Mesenchymal stem cell (in vitro differentiated cells and primary cell): ENCODE measurements around the gene ZSWIM6.

ENCODE experiments used
- DNase-seq: peaks from one replicate; pipeline ENCODE4 v3.0.0-alpha.2; 2013
- H2AFZ ChIP-seq: one replicate; pipeline ENCODE4 v1.6.1; 2013; ENCODE audit warnings: low read depth, mild to moderate bottlenecking, control low read depth, inconsistent platforms, low read length, moderate library complexity
- H2AK5ac ChIP-seq: 2 replicates; pipeline ENCODE4 v1.6.1; 2013; ENCODE audit warnings: low read length, moderate library complexity, mild to moderate bottlenecking, inconsistent platforms; ENCODE audit not compliant: severe bottlenecking
- H2BK120ac ChIP-seq: one replicate; pipeline ENCODE4 v1.6.1; 2013; ENCODE audit warnings: low read depth, mild to moderate bottlenecking, inconsistent platforms, low read length, moderate library complexity
- H2BK12ac ChIP-seq, 2 experiments: one replicate each; pipeline ENCODE4 v1.6.1; 2013; ENCODE audit warnings: inconsistent platforms in 2 of 2, low read length in 2 of 2, mild to moderate bottlenecking in 2 of 2, moderate library complexity in 2 of 2, control low read depth in 1 of 2
- H2BK15ac ChIP-seq: one replicate; pipeline ENCODE4 v1.6.1; 2013; ENCODE audit warnings: mild to moderate bottlenecking, low read depth, inconsistent platforms; ENCODE audit not compliant: poor library complexity, severe bottlenecking
- H2BK5ac ChIP-seq: 2 replicates; pipeline ENCODE4 v1.6.1; 2013; ENCODE audit warnings: low read depth, mild to moderate bottlenecking, low read length, control low read depth, inconsistent platforms; ENCODE audit not compliant: poor library complexity, severe bottlenecking
- H3K14ac ChIP-seq, 2 experiments: one replicate each; pipeline ENCODE4 v1.6.1; 2013; ENCODE audit warnings: inconsistent platforms in 2 of 2, low read length in 2 of 2, control low read depth in 1 of 2, mild to moderate bottlenecking in 1 of 2, moderate library complexity in 1 of 2
- H3K18ac ChIP-seq, 2 experiments: one replicate each; pipeline ENCODE4 v1.6.1; 2013; ENCODE audit warnings: inconsistent platforms in 2 of 2, low read length in 2 of 2, control low read depth in 1 of 2, low read depth in 1 of 2, mild to moderate bottlenecking in 1 of 2
- H3K23ac ChIP-seq, 2 experiments: one replicate each; pipeline ENCODE4 v1.6.1; 2013; ENCODE audit warnings: inconsistent platforms in 2 of 2, low read length in 2 of 2, mild to moderate bottlenecking in 2 of 2, moderate library complexity in 2 of 2, control low read depth in 1 of 2
- H3K27ac ChIP-seq: 2 replicates; pipeline ENCODE4 v1.5.1; 2013; ENCODE audit warnings: mild to moderate bottlenecking, moderate library complexity, low read length, control low read depth, inconsistent platforms; ENCODE audit not compliant: poor library complexity, severe bottlenecking
- H3K27me3 ChIP-seq, 2 experiments: 2 replicates each; pipeline versions ENCODE4 v1.6.1 to v1.7.0; 2013; ENCODE audit warnings: low read length in 2 of 2, mild to moderate bottlenecking in 2 of 2, moderate library complexity in 2 of 2, control low read depth in 1 of 2, inconsistent platforms in 1 of 2; ENCODE audit not compliant: control insufficient read depth in 1 of 2, insufficient read depth in 1 of 2
- H3K36me3 ChIP-seq, 2 experiments: 2 replicates each; pipeline versions ENCODE4 v1.6.1 to v1.7.0; 2013; ENCODE audit warnings: low read length in 2 of 2, control low read depth in 1 of 2, inconsistent platforms in 1 of 2, low read depth in 1 of 2, mild to moderate bottlenecking in 1 of 2; ENCODE audit not compliant: insufficient read depth in 2 of 2, control insufficient read depth in 1 of 2
- H3K4ac ChIP-seq, 2 experiments: one replicate each; pipeline ENCODE4 v1.6.1; 2013; ENCODE audit warnings: inconsistent platforms in 2 of 2, low read length in 2 of 2, mild to moderate bottlenecking in 2 of 2, moderate library complexity in 2 of 2, control low read depth in 1 of 2, low read depth in 1 of 2
- H3K4me1 ChIP-seq: 2 replicates; pipeline ENCODE4 v1.6.1; 2013; ENCODE audit warnings: low read depth, low read length, control low read depth; ENCODE audit not compliant: control insufficient read depth, insufficient read depth
- H3K4me2 ChIP-seq: 2 replicates; pipeline ENCODE4 v1.6.1; 2013; ENCODE audit warnings: low read length, mild to moderate bottlenecking, inconsistent platforms; ENCODE audit not compliant: poor library complexity, severe bottlenecking
- H3K4me3 ChIP-seq, 2 experiments: 2 replicates each; pipeline versions ENCODE4 v1.5.1 to v1.7.0; 2013; ENCODE audit warnings: low read length in 2 of 2, mild to moderate bottlenecking in 2 of 2, control low read depth in 1 of 2, low read depth in 1 of 2; ENCODE audit not compliant: insufficient read depth in 1 of 2
- H3K79me1 ChIP-seq: replicated peaks from 2 replicates; pipeline ENCODE4 v1.6.1; 2013; ENCODE audit warnings: mild to moderate bottlenecking, control low read depth, low read length, inconsistent platforms; ENCODE audit not compliant: poor library complexity, severe bottlenecking
- H3K9ac ChIP-seq: 2 replicates; pipeline ENCODE4 v1.7.0; 2013; ENCODE audit warnings: mild to moderate bottlenecking, low read length, moderate library complexity
- H3K9me3 ChIP-seq: 2 replicates; pipeline ENCODE4 v1.7.0; 2013; ENCODE audit warnings: mild to moderate bottlenecking, low read length; ENCODE audit not compliant: control insufficient read depth
- H4K8ac ChIP-seq: one replicate; pipeline ENCODE4 v1.6.1; 2013; ENCODE audit warnings: inconsistent platforms, mild to moderate bottlenecking, low read length, moderate library complexity
- H4K91ac ChIP-seq: one replicate; pipeline ENCODE4 v1.6.1; 2013; ENCODE audit warnings: mild to moderate bottlenecking, low read length, inconsistent platforms
- WGBS: methylation state at CpG from one replicate; pipeline ENCODE4 v1.1.7; 2013; ENCODE audit warnings: mixed read lengths; 5-methylcytosine and 5-hydroxymethylcytosine counted together

ZSWIM6 gene

DNA sequence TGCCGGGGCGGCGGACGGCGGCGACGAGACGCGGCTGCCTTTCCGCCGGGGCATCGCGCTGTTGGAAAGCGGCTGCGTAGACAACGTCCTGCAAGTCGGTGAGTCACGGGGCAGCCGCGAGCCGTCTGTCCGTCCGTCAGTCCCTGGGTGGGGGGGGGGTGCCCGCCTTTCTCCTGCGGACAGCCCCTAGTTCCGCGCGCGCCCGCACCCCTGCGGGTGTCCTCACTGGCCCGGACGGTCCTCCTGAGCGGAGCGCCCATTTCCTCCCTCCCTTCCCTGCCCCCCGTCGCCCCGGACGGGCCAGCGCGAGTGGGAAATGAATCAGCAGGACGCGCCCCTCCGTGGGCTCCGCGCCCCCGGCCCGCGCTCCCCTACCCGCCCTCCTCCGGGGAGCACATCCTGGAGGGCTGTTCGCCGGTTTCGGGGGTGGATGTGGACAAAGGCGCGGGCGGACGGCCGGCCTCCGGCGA is 828 bp downstream of the ZSWIM6 start:
- H3K18ac ChIP-seq = peak overlapping the region; percentile 98
- peaks cover 14% of the 10 kb centered on the region for H3K4me1 ChIP-seq
- WGBS = 2% methylated on average over 36 of the region's 61 CpGs
- peak overlapping the region in 1 of 2 experiments; percentile 86 for H2BK12ac ChIP-seq
- peak overlapping the region; percentile 84 to 99 for H3K4me3 ChIP-seq
- no peaks in the 10 kb centered on the region for H3K9me3 ChIP-seq
- H4K91ac ChIP-seq = peak overlapping the region; percentile 90
- H2BK120ac ChIP-seq = peak overlapping the region; percentile 89
- H3K23ac ChIP-seq = peak overlapping the region in 1 of 2 experiments; percentile 97
- H2BK15ac ChIP-seq = no peak overlapping the region
- peak overlapping the region; percentile 92 to 97 for H3K14ac ChIP-seq
- H2AFZ ChIP-seq = no peak overlapping the region
- H2BK5ac ChIP-seq = peak overlapping the region; percentile 44
- peaks cover 2% of the 10 kb centered on the region for H3K79me1 ChIP-seq
- peak overlapping the region; percentile 89 for H3K4me2 ChIP-seq
- peak overlapping the region; percentile 82 for H4K8ac ChIP-seq
- H3K27me3 ChIP-seq = no peaks in the 10 kb centered on the region
- H3K27ac ChIP-seq = no peak overlapping the region
- peak overlapping the region in 1 of 2 experiments; percentile 84 for H3K4ac ChIP-seq
- peaks cover 3 to 5% of the 10 kb centered on the region in 2 experiments for H3K36me3 ChIP-seq
- peak overlapping the region; percentile 93 for H3K9ac ChIP-seq
- no peak overlapping the region for H2AK5ac ChIP-seq
- peak; percentile 71 for DNase-seq

- Histone ChIP-seq H3K4ac (peak overlapping the region; percentile 24 to 81), H3K4me3 (peak overlapping the region; percentile 84 to 99), H3K18ac (peak overlapping the region; percentile 89 to 98), H3K36me3 (peaks cover 3 to 5% of the 10 kb centered on the region in 2 experiments), H2BK15ac (peak overlapping the region; percentile 48), H2AK5ac (no peak overlapping the region), H3K14ac (peak overlapping the region; percentile 92 to 97), H2BK5ac (peak overlapping the region; percentile 62), H3K4me2 (peak overlapping the region; percentile 89), H2BK12ac (no peak overlapping the region), H4K8ac (no peak overlapping the region), H3K27ac (no peak overlapping the region), H2BK120ac (peak overlapping the region; percentile 49), H3K23ac (peak overlapping the region in 1 of 2 experiments; percentile 29), H3K9me3 (no peaks in the 10 kb centered on the region), H4K91ac (no peak overlapping the region), H3K27me3 (no peaks in the 10 kb centered on the region), H3K9ac (peak overlapping the region; percentile 93), H3K4me1 (peaks cover 11% of the 10 kb centered on the region), H3K79me1 (peaks cover 2% of the 10 kb centered on the region), H2AFZ (no peak overlapping the region)
- WGBS = under 1% methylated on average over 67 of the region's 75 CpGs
- peak; percentile 34 for DNase-seq
Measured at GRCh38 chr5:61333321-61333953, 1.4 kb downstream of the ZSWIM6 start.

- no peak overlapping the region for H4K8ac ChIP-seq
- WGBS = 1% methylated on average over 10 of the region's 17 CpGs
- H3K9ac ChIP-seq = peak overlapping the region; percentile 93
- no peak overlapping the region for H4K91ac ChIP-seq
- H3K4me3 ChIP-seq = peak overlapping the region; percentile 84 to 99
- H2BK5ac ChIP-seq = no peak overlapping the region
- no peak overlapping the region for H2AK5ac ChIP-seq
- H2BK12ac ChIP-seq = no peak overlapping the region
- H3K27me3 ChIP-seq = no peaks in the 10 kb centered on the region
- peaks cover 3 to 5% of the 10 kb centered on the region in 2 experiments for H3K36me3 ChIP-seq
- H3K27ac ChIP-seq = no peak overlapping the region
- peaks cover 6% of the 10 kb centered on the region for H3K4me1 ChIP-seq
- H3K18ac ChIP-seq = peak overlapping the region; percentile 89 to 98
- peak overlapping the region in 1 of 2 experiments; percentile 29 for H3K23ac ChIP-seq
- H3K14ac ChIP-seq = peak overlapping the region in 1 of 2 experiments; percentile 26
- H2BK120ac ChIP-seq = no peak overlapping the region
- peak overlapping the region; percentile 48 for H2BK15ac ChIP-seq
- peaks cover 2% of the 10 kb centered on the region for H3K79me1 ChIP-seq
- no peaks in the 10 kb centered on the region for H3K9me3 ChIP-seq
- H3K4me2 ChIP-seq = peak overlapping the region; percentile 89
- no peak overlapping the region for H2AFZ ChIP-seq
- H3K4ac ChIP-seq = no peak overlapping the region
- no peak for DNase-seq
Measured at GRCh38 chr5:61333954-61334867, 2.2 kb downstream of the ZSWIM6 start.
